ENCODE data around the gene ART1. TPM values are rescaled to one million over a fixed set of nuclear protein-coding genes. Genes with fewer than 3 reads are reported as not detected.
"Not testable (repeated sequence)": the region's sequence is repeated elsewhere in the genome, so short reads cannot be mapped to it uniquely, and the experiment has no call there.

ART1 gene
- total RNA-seq, 1 donor from 2014 or later = not detected

- no peak for DNase-seq (ENCODE audit: extremely low spot score, unreplicated experiment)
- peak within 1 kb of the TSS; percentile 94 for H3K4me3 Mint-ChIP-seq
- H3K27ac Mint-ChIP-seq = peak within 1 kb of the TSS; percentile 77
- peaks cover 8% of the 10 kb centered on the region for H3K27me3 Mint-ChIP-seq
- H3K9me3 Mint-ChIP-seq = peaks cover 4% of the 10 kb centered on the region
- peaks cover 3% of the 10 kb centered on the region for H3K36me3 Mint-ChIP-seq
- TF ChIP-seq, protein P1, sequence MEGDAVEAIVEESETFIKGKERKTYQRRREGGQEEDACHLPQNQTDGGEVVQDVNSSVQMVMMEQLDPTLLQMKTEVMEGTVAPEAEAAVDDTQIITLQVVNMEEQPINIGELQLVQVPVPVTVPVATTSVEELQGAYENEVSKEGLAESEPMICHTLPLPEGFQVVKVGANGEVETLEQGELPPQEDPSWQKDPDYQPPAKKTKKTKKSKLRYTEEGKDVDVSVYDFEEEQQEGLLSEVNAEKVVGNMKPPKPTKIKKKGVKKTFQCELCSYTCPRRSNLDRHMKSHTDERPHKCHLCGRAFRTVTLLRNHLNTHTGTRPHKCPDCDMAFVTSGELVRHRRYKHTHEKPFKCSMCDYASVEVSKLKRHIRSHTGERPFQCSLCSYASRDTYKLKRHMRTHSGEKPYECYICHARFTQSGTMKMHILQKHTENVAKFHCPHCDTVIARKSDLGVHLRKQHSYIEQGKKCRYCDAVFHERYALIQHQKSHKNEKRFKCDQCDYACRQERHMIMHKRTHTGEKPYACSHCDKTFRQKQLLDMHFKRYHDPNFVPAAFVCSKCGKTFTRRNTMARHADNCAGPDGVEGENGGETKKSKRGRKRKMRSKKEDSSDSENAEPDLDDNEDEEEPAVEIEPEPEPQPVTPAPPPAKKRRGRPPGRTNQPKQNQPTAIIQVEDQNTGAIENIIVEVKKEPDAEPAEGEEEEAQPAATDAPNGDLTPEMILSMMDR (conservative IDR thresholded peaks at IDR 0.05) = no peak
- no peaks in the 10 kb centered on the region for H3K4me1 Mint-ChIP-seq (ENCODE audit: unreplicated experiment)
These were observed 3.2 kb upstream of the ART1 start, which contains the start of gene ART5 for GRCh38 chr11:3641701-3642070. TSS of gene ART5 (minus strand) at chr11:3641992. CDS start at chr11:3641862, 130 bp downstream.

DNA sequence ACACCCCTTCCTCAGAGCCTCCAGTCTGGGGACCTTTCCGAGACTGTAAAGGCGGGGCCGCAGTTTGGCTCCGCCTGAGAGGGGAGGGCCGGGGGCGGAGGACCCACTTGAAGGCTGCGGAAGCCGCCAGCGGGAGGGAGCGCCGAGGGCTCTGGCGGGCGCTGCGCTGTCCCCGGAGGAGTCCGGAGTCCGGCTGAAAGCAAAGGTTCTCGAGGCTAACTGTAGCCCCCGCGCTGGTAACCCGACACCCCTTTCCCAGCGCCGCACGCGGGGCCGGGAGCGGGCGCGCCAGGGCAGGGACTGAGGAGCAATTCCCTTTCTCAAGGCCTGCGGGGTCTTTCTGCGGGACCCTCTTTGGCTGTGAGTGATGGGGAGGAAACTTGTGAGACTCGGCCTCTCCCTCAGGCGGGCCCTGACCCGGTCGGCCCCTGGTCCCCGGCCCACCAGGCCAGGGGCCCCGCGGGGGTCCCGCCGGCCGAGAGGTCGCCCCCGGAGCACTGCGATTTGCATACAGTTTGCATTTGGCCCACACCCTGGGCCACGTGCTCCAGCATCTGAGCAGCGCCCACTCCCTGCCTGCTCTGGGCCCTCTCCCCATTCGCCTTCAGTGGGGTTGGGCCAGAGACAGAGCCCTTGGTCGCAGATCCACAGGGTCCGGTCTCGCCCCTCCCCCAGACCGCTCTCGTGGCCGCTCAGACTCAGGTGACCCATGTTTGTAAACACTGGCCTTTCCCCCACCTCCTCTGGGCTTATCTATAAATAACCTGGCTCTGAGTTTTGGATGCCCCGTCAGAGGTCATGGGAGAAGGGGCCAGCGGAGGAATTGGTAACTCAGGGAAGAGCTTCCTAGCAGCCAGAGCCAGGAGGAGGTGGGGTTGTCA lies 2.6 kb upstream of the ART1 start:
- peak; percentile 89 for DNase-seq (ENCODE audit: extremely low spot score, unreplicated experiment)
- peaks cover 10% of the 10 kb centered on the region for H3K27me3 Mint-ChIP-seq
- H3K9me3 Mint-ChIP-seq = peaks cover 4% of the 10 kb centered on the region
- H3K4me3 Mint-ChIP-seq = peak overlapping the region; percentile 94
- no peaks in the 10 kb centered on the region for H3K4me1 Mint-ChIP-seq (ENCODE audit: unreplicated experiment)
- H3K36me3 Mint-ChIP-seq = peaks cover 3% of the 10 kb centered on the region
- H3K27ac Mint-ChIP-seq = peak overlapping the region; percentile 77
- TF ChIP-seq, protein P1 (conservative IDR thresholded peaks at IDR 0.05) = no peak

GRCh38 chr11:3643102-3643546 lies 1.8 kb upstream of the ART1 start:
- DNase-seq (ENCODE audit: extremely low spot score, unreplicated experiment); H3K9me3 Mint-ChIP-seq; H3K36me3 Mint-ChIP-seq; H3K4me1 Mint-ChIP-seq (ENCODE audit: unreplicated experiment); H3K27ac Mint-ChIP-seq: not testable (repeated sequence)
- peaks cover 12% of the 10 kb centered on the region for H3K27me3 Mint-ChIP-seq
- peak overlapping the region; percentile 94 for H3K4me3 Mint-ChIP-seq

- H3K4me1 Mint-ChIP-seq (ENCODE audit: unreplicated experiment) = peaks cover 9% of the 10 kb centered on the region
- DNase-seq (ENCODE audit: extremely low spot score, unreplicated experiment) = no peak
- TF ChIP-seq, protein P1 (conservative IDR thresholded peaks at IDR 0.05) = no peak
- H3K27me3 Mint-ChIP-seq = peaks cover 29% of the 10 kb centered on the region
- no peak overlapping the region for H3K27ac Mint-ChIP-seq
- H3K9me3 Mint-ChIP-seq = no peaks in the 10 kb centered on the region
- H3K4me3 Mint-ChIP-seq = no peak overlapping the region
- no peaks in the 10 kb centered on the region for H3K36me3 Mint-ChIP-seq
These were observed 624 bp downstream of the ART1 start for GRCh38 chr11:3645552-3645951.

DNA sequence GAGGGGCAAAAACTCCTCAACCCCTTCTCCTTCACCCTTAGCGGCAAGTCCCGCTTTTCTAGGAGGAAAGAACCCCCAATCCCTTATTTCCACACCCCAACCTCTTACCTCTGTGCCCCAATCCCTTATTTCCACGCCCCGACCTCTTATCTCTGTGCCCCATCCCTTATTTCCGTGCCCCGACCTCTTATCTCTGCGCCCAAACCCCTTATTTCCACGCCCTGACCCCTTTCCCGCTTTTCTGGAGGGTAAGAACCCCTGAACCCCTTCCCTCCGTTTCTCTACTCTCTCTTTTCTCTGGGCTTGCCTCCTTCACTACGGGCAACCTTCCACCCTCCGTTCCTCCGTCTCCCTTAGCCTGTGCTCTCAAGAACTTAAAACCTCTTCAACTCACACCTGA lies 3.9 kb downstream of the ART1 start:
- H3K4me3 Mint-ChIP-seq; H3K9me3 Mint-ChIP-seq; H3K4me1 Mint-ChIP-seq (ENCODE audit: unreplicated experiment); DNase-seq (ENCODE audit: extremely low spot score, unreplicated experiment); H3K36me3 Mint-ChIP-seq: not testable (repeated sequence)
- H3K27me3 Mint-ChIP-seq = peaks cover 33% of the 10 kb centered on the region
- H3K27ac Mint-ChIP-seq = peak overlapping the region; percentile 21

DNA sequence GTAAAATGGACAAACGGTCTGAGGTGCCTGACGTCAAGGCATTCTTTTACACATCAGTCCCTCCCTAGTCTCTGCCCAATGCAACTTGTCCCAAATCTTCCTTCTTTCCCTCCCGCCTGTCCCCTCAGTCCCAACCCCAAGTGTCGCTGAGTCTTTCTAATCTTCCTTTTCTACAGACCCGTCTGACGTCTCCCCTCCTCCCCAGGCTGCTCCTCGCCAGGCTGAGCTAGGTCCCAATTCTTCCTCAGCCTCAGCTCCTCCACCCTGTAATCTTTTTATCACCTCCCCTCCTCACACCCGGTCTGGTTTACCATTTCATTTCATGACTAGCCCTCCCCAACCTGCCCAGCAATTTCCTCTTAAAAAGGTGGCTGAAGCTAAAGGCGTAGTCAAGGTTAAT lies 4.4 kb downstream of the ART1 start:
- DNase-seq (ENCODE audit: extremely low spot score, unreplicated experiment); H3K36me3 Mint-ChIP-seq; H3K4me3 Mint-ChIP-seq; H3K9me3 Mint-ChIP-seq; H3K4me1 Mint-ChIP-seq (ENCODE audit: unreplicated experiment): not testable (repeated sequence)
- H3K27ac Mint-ChIP-seq = peak overlapping the region; percentile 21
- peaks cover 33% of the 10 kb centered on the region for H3K27me3 Mint-ChIP-seq

DNA sequence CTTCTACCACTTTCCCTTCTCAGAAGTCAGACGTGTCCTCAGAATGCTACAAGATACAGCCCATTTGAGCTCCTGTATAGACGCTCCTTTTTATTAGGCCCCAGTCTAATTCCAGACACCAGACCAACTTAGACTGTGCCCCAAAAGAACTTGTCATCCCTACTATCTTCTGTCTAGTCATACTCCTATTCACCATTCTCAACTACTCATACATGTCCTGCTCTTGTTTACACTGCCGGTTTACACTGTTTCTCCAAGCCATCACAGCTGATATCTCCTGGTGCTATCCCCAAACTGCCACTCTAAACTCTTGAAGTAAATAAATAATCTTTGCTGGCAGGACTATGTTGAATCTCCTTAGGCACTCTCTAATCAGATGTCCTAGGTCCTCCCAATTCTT lies 7.6 kb downstream of the ART1 start:
- not testable (repeated sequence) for DNase-seq (ENCODE audit: extremely low spot score, unreplicated experiment); H3K36me3 Mint-ChIP-seq; H3K4me3 Mint-ChIP-seq; H3K27ac Mint-ChIP-seq; H3K9me3 Mint-ChIP-seq; H3K4me1 Mint-ChIP-seq (ENCODE audit: unreplicated experiment)
- peaks cover 32% of the 10 kb centered on the region for H3K27me3 Mint-ChIP-seq
